K562 (cell line): ENCODE measurements around the gene MBP. TPM values are rescaled to one million over a fixed set of nuclear protein-coding genes. Genes with fewer than 3 reads are reported as not detected.

Source experiments
- ATAC-seq: fragments of 200-7000 bp; cut with Tn5 transposase; 3 replicates; pipeline ENCODE4 v1.9.1; 2020; ENCODE audit warnings: moderate library complexity
- BruUV-seq: library from RNA; stranded (reverse); fragments of 400-500 nt; replicated peaks from 2 replicates; lab custom pipeline; 2021; lab: Mats Ljungman, UMichigan
- CTCF ChIA-PET: fragments of 300-600 bp; formaldehyde crosslinking; extraction: SDS; loops from one replicate; lab custom pipeline; 2021; ENCODE audit warnings: low intra/inter-chr PET ratio; lab: Yijun Ruan, JAX
- POLR2A ChIA-PET: fragments of 300-600, 350-650 bp; sonication (Branson Sonifier 250); formaldehyde crosslinking; extraction: SDS; loops from one replicate; lab custom pipeline; 2021; ENCODE audit warnings: antibody characterized with exemption, inconsistent platforms; lab: Yijun Ruan, JAX
- DNase-seq, 4 experiments: peaks; one replicate each; pipeline versions ENCODE4 v3.0.0 to v3.0.0-alpha.2; 2011 to 2018; ENCODE audit warnings: low spot score in 3 of 4, mixed read lengths in 3 of 4; ENCODE audit errors: extremely low read depth in 1 of 4
- FAIRE-seq: peaks from 2 replicates; lab custom pipeline; 2011; peaks lifted over from hg19 to GRCh38; lab: Jason Lieb, UNC
- H2AFZ ChIP-seq: 2 replicates; pipeline ENCODE4 v1.6.0; 2011; ENCODE audit warnings: low read depth, low read length, control low read depth, inconsistent platforms
- H3K27ac ChIP-seq: fragments of 200-600 bp; 3 replicates; pipeline ENCODE4 v1.8.0; 2011; ENCODE audit warnings: low read depth, mild to moderate bottlenecking, control low read depth, inconsistent platforms, low read length, moderate library complexity, mixed read lengths; ENCODE audit errors: extremely low read depth
- H3K27me3 ChIP-seq, 2 experiments: fragments of 300-600 bp in 1 of 2; 2 replicates in 1 of 2; 3 replicates in 1 of 2; pipeline versions ENCODE4 v1.6.0 to v1.8.0; 2011; ENCODE audit warnings: inconsistent platforms in 2 of 2, low read length in 2 of 2, mild to moderate bottlenecking in 1 of 2, mixed read lengths in 1 of 2, moderate library complexity in 1 of 2; ENCODE audit not compliant: control insufficient read depth in 2 of 2, insufficient read depth in 2 of 2
- H3K36me3 ChIP-seq: fragments of 300-600 bp; 3 replicates; pipeline ENCODE4 v1.8.0; 2011; ENCODE audit warnings: mild to moderate bottlenecking, low read length, inconsistent platforms; ENCODE audit not compliant: control insufficient read depth, insufficient read depth
- H3K4me1 ChIP-seq, 2 experiments: fragments of 200-600 bp in 1 of 2; replicated peaks in 1 of 2; 2 replicates in 1 of 2; 3 replicates in 1 of 2; pipeline versions ENCODE4 v1.5.1 to v1.8.0; 2011; ENCODE audit warnings: inconsistent platforms in 2 of 2, low read length in 2 of 2, mild to moderate bottlenecking in 1 of 2, mixed read lengths in 1 of 2, moderate library complexity in 1 of 2; ENCODE audit not compliant: control insufficient read depth in 2 of 2, insufficient read depth in 2 of 2
- H3K4me2 ChIP-seq: 2 replicates; pipeline ENCODE4 v1.6.1; 2011; ENCODE audit warnings: low read length, control low read depth, inconsistent platforms, mixed read lengths; ENCODE audit not compliant: insufficient read depth
- H3K4me3 ChIP-seq: fragments of 200-600 bp; sonication (generic), shearing (Covaris generic); 2 replicates; pipeline ENCODE4 v1.5.1; 2016; ENCODE audit warnings: control low read depth, inconsistent platforms
- H3K79me2 ChIP-seq: fragments of 200-600 bp; 3 replicates; pipeline ENCODE4 v1.8.0; 2011; ENCODE audit warnings: low read length, inconsistent platforms; ENCODE audit not compliant: control insufficient read depth, insufficient read depth
- H3K9ac ChIP-seq, 2 experiments: 2 replicates each; pipeline versions ENCODE4 v1.6.0 to v1.6.1; 2011; ENCODE audit warnings: low read depth in 2 of 2, low read length in 2 of 2, control low read depth in 1 of 2, inconsistent platforms in 1 of 2, mild to moderate bottlenecking in 1 of 2, mixed read lengths in 1 of 2; ENCODE audit not compliant: insufficient read depth in 1 of 2
- H3K9me1 ChIP-seq: one replicate; pipeline ENCODE4 v1.6.0; 2011; ENCODE audit warnings: inconsistent platforms, mild to moderate bottlenecking, low read length, moderate library complexity; ENCODE audit not compliant: control insufficient read depth, insufficient read depth
- H3K9me3 ChIP-seq: replicated peaks from 2 replicates; pipeline ENCODE4 v1.5.1; 2011; ENCODE audit warnings: low read depth, low read length, inconsistent platforms; ENCODE audit not compliant: control insufficient read depth, insufficient read depth
- H4K20me1 ChIP-seq: replicated peaks from 2 replicates; pipeline ENCODE4 v1.6.1; 2011; ENCODE audit warnings: low read length, inconsistent platforms, mixed read lengths; ENCODE audit not compliant: control insufficient read depth, insufficient read depth
- ARNT ChIP-seq, 2 experiments: fragments of 450-650 bp; IDR thresholded peaks; 2 replicates each; pipeline ENCODE4 v1.6.1; 2016; ENCODE audit warnings: mild to moderate bottlenecking in 1 of 2
- ATF3 ChIP-seq, 2 experiments: fragments of 450-650 bp in 1 of 2; sonication (generic) in 1 of 2; formaldehyde crosslinking in 1 of 2; IDR thresholded peaks in 1 of 2; conservative IDR thresholded peaks in 1 of 2; 2 replicates each; pipeline versions ENCODE4 v1.6.1 to v1.8.1; 2016 to 2023; ENCODE audit warnings: mild to moderate bottlenecking in 2 of 2, moderate library complexity in 2 of 2, inconsistent platforms in 1 of 2, missing genetic modification reagents in 1 of 2
- CTCF ChIP-seq, 3 experiments: IDR thresholded peaks in 2 of 3; conservative IDR thresholded peaks in 1 of 3; 2 replicates each; pipeline ENCODE4 v1.5.1; 2011 to 2012; ENCODE audit warnings: low read length in 3 of 3, mild to moderate bottlenecking in 3 of 3, control low read depth in 2 of 3, improper control_type of control experiment in 1 of 3, inconsistent platforms in 1 of 3, low read depth in 1 of 3, mixed read lengths in 1 of 3, moderate library complexity in 1 of 3; ENCODE audit not compliant: insufficient read depth in 2 of 3
- DACH1 ChIP-seq: fragments of 450-650 bp; IDR thresholded peaks from 2 replicates; pipeline ENCODE4 v1.6.1; 2018; ENCODE audit not compliant: partially characterized antibody
- FOSL1 ChIP-seq: fragments of 200-800 bp; sonication (Bioruptor generic); conservative IDR thresholded peaks from 2 replicates; pipeline ENCODE4 v1.6.1; 2016; ENCODE audit warnings: missing genetic modification characterization, missing compliant biosample characterization
- HIVEP1 ChIP-seq: fragments of 250-450 bp; sonication (Bioruptor Pico); IDR thresholded peaks from 2 replicates; pipeline ENCODE4 v1.4.0; 2020; ENCODE audit warnings: mild to moderate bottlenecking
- ILF3 ChIP-seq: fragments of 450-650 bp; IDR thresholded peaks from 2 replicates; pipeline ENCODE4 v1.6.1; 2018; ENCODE audit warnings: antibody characterized with exemption, mild to moderate bottlenecking, moderate library complexity, borderline replicate concordance
- KAT8 ChIP-seq: fragments of 450-650 bp; IDR thresholded peaks from 2 replicates; pipeline ENCODE4 v1.6.1; 2016; ENCODE audit warnings: low read depth, mild to moderate bottlenecking
- MEIS2 ChIP-seq: fragments of 450-650 bp; IDR thresholded peaks from 2 replicates; pipeline ENCODE4 v1.6.1; 2014; ENCODE audit warnings: mild to moderate bottlenecking; ENCODE audit not compliant: partially characterized antibody
- NR2C2 ChIP-seq, 2 experiments: fragments of 200-800 bp in 1 of 2; sonication (Bioruptor generic) in 1 of 2; sonication (generic) in 1 of 2; formaldehyde crosslinking in 1 of 2; IDR thresholded peaks; 2 replicates each; pipeline versions ENCODE4 v1.6.1 to v1.8.0; 2016 to 2022; ENCODE audit warnings: mild to moderate bottlenecking in 1 of 2, missing compliant biosample characterization in 1 of 2, missing genetic modification characterization in 1 of 2, missing genetic modification reagents in 1 of 2
- PBX2 ChIP-seq, 2 experiments: IDR thresholded peaks in 1 of 2; conservative IDR thresholded peaks in 1 of 2; 2 replicates each; pipeline ENCODE4 v1.6.1; 2016; ENCODE audit warnings: low read depth in 2 of 2, mild to moderate bottlenecking in 1 of 2, missing compliant biosample characterization in 1 of 2, missing genetic modification characterization in 1 of 2, moderate library complexity in 1 of 2
- ZFP36 ChIP-seq: fragments of 150-350 bp; IDR thresholded peaks from 2 replicates; pipeline ENCODE4 v1.6.1; 2018; ENCODE audit warnings: low read length, low read depth; ENCODE audit not compliant: partially characterized antibody
- ZNF217 ChIP-seq: sonication (generic); formaldehyde crosslinking; IDR thresholded peaks from 2 replicates; pipeline ENCODE4 v1.8.0; 2022; ENCODE audit warnings: mild to moderate bottlenecking, missing genetic modification reagents
- ZNF41 ChIP-seq: fragments of 250-450 bp; sonication (Bioruptor Pico); conservative IDR thresholded peaks from 2 replicates; pipeline ENCODE4 v1.4.0; 2020; ENCODE audit warnings: mild to moderate bottlenecking
- WGBS: fragments of 100-300 bp; shearing (Covaris generic); methylation state at CpG from one replicate; pipeline ENCODE4 v1.1.6; 2016; ENCODE audit warnings: low coverage, mixed read lengths; ENCODE audit not compliant: insufficient coverage; ENCODE audit errors: missing lambda C conversion rate; 5-methylcytosine and 5-hydroxymethylcytosine counted together
- in situ Hi-C: fragments of 300-500 bp; cut with MboI; formaldehyde crosslinking; loops from 4 replicates; pipeline ENCODE4 v1.15.0; 2018; ENCODE audit warnings: inconsistent platforms, mixed read lengths
- intact Hi-C: fragments of 100-400 bp; cut with micrococcal nuclease; formaldehyde crosslinking; loops from 2 replicates; pipeline ENCODE4 v1.14.2; 2022
- polyA plus RNA-seq, 8 experiments: library from polyadenylated mRNA; depleted of rRNA in 4 of 8; stranded (reverse) in 5 of 8; unstranded in 3 of 8; fragments of >200 nt; fragmentation: Nextera tagmentation in 2 of 8; fragmentation: Illumina TruSeq in 1 of 8; extraction: Ambion mirVana in 2 of 8; extraction: Trizol in 1 of 8; gene quantifications; 2 replicates each; pipeline versions ENCODE4 v1.2.1 to v1.2.3, GENCODE V29; 2011 to 2014; ENCODE audit warnings: inconsistent platforms in 1 of 8, missing spikeins in 1 of 8
- total RNA-seq, 7 experiments: library from RNA; depleted of rRNA in 6 of 7; stranded (reverse); fragments of >200 nt in 6 of 7; fragmentation: Illumina TruSeq in 2 of 7; extraction: Trizol in 2 of 7; gene quantifications; 2 replicates each; pipeline versions ENCODE4 v1.2.1 to v1.2.3, GENCODE V29; 2011 to 2021; ENCODE audit warnings: low replicate concordance in 1 of 7

The MBP gene
- total and polyA plus RNA-seq, 9 of the 15 experiments (the other 6 are each of a cell fraction or from before 2014, with no cell fraction given) = 0.09 TPM; not detected in 8

- no peak for ATAC-seq
- intact Hi-C loops (no loop called here), in situ Hi-C loops (no loop called here)
- H3K36me3 ChIP-seq = no peaks in the 10 kb centered on the region
- H3K9me1 ChIP-seq = no peaks in the 10 kb centered on the region
- TF ChIP-seq ZNF217 (no peak), MEIS2 (no peak), PBX2 (CRISPR knock-in tag; IDR thresholded peaks at IDR 0.05; ENCODE audit: low read depth) (no peak), PBX2 (tag; conservative IDR thresholded peaks at IDR 0.05; ENCODE audit: low read depth) (no peak), ZFP36 (no peak), HIVEP1 (no peak), ZNF41 (CRISPR knock-in tag) (no peak), CTCF (IDR thresholded peaks at IDR 0.05 in 2 of 3, conservative IDR thresholded peaks at IDR 0.05 in 1 of 3; ENCODE audit: insufficient read depth in 2 of 3, low read depth in 1 of 3, low read length in 3 of 3) (no peak), ARNT (IDR thresholded peaks at IDR 0.05) (no peak), KAT8 (no peak), FOSL1 (tag) (no peak), NR2C2 (CRISPR knock-in tag; IDR thresholded peaks at IDR 0.05) (no peak), NR2C2 (tag; IDR thresholded peaks at IDR 0.05) (no peak), ILF3 (no peak), ATF3 (IDR thresholded peaks at IDR 0.05) (no peak), ATF3 (CRISPR knock-in tag; conservative IDR thresholded peaks at IDR 0.05) (no peak), DACH1 (no peak)
- POLR2A ChIA-PET = no interaction called here
- no peak for DNase-seq
- no peak overlapping the region for H2AFZ ChIP-seq
- WGBS = 2% methylated on average over 10 of the region's 16 CpGs
- H3K27me3 ChIP-seq = peaks cover 0 to 29% of the 10 kb centered on the region in 2 experiments; a peak in 3 of 5 replicates
- no peaks in the 10 kb centered on the region for H3K79me2 ChIP-seq
- no peaks in the 10 kb centered on the region for H3K4me1 ChIP-seq
- H3K9ac ChIP-seq = no peak overlapping the region
- no peak for FAIRE-seq
- CTCF ChIA-PET = no interaction called here
- H3K9me3 ChIP-seq = no peaks in the 10 kb centered on the region
- no TSS peak for BruUV-seq
- H3K4me2 ChIP-seq = no peak overlapping the region
- H3K27ac ChIP-seq = no peak overlapping the region
- no peaks in the 10 kb centered on the region for H4K20me1 ChIP-seq
- H3K4me3 ChIP-seq = no peak overlapping the region
Observed at GRCh38 chr18:77093067-77093430, 39.5 kb downstream of the MBP start.
